Measurements from ENCODE around the gene GAGE13.

DNA sequence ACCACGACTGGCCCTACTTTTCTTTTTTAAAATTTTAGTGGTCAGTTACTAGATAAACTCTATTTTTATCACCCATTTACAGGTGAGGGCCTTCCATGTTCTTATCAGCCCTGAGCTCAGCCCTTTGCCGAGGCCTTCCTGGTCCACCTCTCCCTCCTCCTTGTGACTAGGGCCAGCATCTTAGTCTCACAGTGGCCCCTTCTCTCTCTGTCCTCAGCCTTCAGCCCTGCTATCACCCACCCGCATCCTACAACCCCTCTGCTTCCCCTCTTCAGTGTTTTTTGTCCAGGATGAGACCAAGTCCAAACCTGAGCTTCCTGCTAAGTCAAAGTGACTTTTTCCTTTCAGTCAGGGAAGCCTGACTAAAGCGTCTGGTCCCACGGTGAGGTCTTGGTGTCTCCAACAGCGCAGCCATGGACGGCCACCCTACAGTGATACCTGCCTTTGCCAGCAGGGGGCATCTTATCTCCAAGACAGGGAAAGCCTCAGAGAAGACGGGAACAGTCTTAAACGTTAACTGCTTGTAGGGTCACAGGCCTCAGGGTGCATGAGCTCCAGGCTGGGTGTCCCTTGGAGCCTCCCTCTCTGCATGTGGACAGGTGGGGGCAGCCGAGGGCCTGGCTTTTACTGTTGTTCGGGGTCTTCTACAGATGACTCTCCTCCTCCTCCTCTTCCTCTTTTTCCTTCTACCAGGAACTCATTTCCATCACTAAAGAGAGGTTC is 39.6 kb upstream of the GAGE13 start:
- TF ChIP-seq, protein P1, sequence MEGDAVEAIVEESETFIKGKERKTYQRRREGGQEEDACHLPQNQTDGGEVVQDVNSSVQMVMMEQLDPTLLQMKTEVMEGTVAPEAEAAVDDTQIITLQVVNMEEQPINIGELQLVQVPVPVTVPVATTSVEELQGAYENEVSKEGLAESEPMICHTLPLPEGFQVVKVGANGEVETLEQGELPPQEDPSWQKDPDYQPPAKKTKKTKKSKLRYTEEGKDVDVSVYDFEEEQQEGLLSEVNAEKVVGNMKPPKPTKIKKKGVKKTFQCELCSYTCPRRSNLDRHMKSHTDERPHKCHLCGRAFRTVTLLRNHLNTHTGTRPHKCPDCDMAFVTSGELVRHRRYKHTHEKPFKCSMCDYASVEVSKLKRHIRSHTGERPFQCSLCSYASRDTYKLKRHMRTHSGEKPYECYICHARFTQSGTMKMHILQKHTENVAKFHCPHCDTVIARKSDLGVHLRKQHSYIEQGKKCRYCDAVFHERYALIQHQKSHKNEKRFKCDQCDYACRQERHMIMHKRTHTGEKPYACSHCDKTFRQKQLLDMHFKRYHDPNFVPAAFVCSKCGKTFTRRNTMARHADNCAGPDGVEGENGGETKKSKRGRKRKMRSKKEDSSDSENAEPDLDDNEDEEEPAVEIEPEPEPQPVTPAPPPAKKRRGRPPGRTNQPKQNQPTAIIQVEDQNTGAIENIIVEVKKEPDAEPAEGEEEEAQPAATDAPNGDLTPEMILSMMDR (IDR thresholded peaks at IDR 0.05; ENCODE audit: poor library complexity) = peak; percentile 44
- TF ChIP-seq EZH2 (IDR thresholded peaks at IDR 0.05; ENCODE audit: borderline replicate concordance) (no peak), EZH2phosphoT487 (IDR thresholded peaks at IDR 0.05; ENCODE audit: low read depth, severe bottlenecking, unreplicated experiment) (no peak)
